GM12878 (cell line): ENCODE measurements around the gene KLHDC8A. TPM values are rescaled to one million over a fixed set of nuclear protein-coding genes. Genes with fewer than 3 reads are reported as not detected.

ENCODE experiments used
- ATF2 ChIP-seq: IDR thresholded peaks from 2 replicates; pipeline ENCODE4 v1.6.1; 2012; ENCODE audit warnings: low read length, inconsistent platforms
- CBFB ChIP-seq: IDR thresholded peaks from 2 replicates; pipeline ENCODE4 v1.6.1; 2016; ENCODE audit warnings: antibody characterized with exemption, low read depth
- CHD1 ChIP-seq: IDR thresholded peaks from 2 replicates; pipeline ENCODE4 v1.6.1; 2012; ENCODE audit warnings: low read depth, low read length, improper control_type of control experiment
- CREB1 ChIP-seq: IDR thresholded peaks from 2 replicates; pipeline ENCODE4 v1.6.1; 2012; ENCODE audit warnings: low read depth, mild to moderate bottlenecking, inconsistent platforms
- EZH2 ChIP-seq: IDR thresholded peaks from 2 replicates; pipeline ENCODE4 v1.6.1; 2012; ENCODE audit warnings: low read depth, mild to moderate bottlenecking, control low read depth, inconsistent platforms, low read length, borderline replicate concordance; ENCODE audit not compliant: control insufficient read depth
- FOXM1 ChIP-seq: IDR thresholded peaks from 2 replicates; pipeline ENCODE4 v1.6.1; 2012; ENCODE audit warnings: low read depth, mild to moderate bottlenecking, inconsistent platforms, low read length, moderate library complexity
- IKZF1 ChIP-seq: fragments of 450-650 bp; conservative IDR thresholded peaks from 2 replicates; pipeline ENCODE4 v1.6.1; 2017; ENCODE audit warnings: antibody characterized with exemption, mild to moderate bottlenecking
- JUNB ChIP-seq: IDR thresholded peaks from 2 replicates; pipeline ENCODE4 v1.6.1; 2016; ENCODE audit warnings: antibody characterized with exemption, mild to moderate bottlenecking
- JUND ChIP-seq: IDR thresholded peaks from 2 replicates; pipeline ENCODE4 v1.6.1; 2012; ENCODE audit warnings: low read depth, mild to moderate bottlenecking, low read length, improper control_type of control experiment, moderate library complexity
- MTA3 ChIP-seq: IDR thresholded peaks from 2 replicates; pipeline ENCODE4 v1.6.1; 2012; ENCODE audit warnings: low read length, inconsistent platforms, borderline replicate concordance
- NFIC ChIP-seq: IDR thresholded peaks from 2 replicates; pipeline ENCODE4 v1.6.1; 2012; ENCODE audit warnings: low read depth, mild to moderate bottlenecking, inconsistent platforms, low read length, moderate library complexity
- NFYA ChIP-seq: IDR thresholded peaks from 2 replicates; pipeline ENCODE4 v1.6.1; 2011; ENCODE audit warnings: low read depth, mild to moderate bottlenecking, low read length, improper control_type of control experiment, borderline replicate concordance
- NR2C1 ChIP-seq: fragments of 450-650 bp; IDR thresholded peaks from 2 replicates; pipeline ENCODE4 v1.6.1; 2017; ENCODE audit warnings: antibody characterized with exemption, mild to moderate bottlenecking, moderate library complexity
- PML ChIP-seq: IDR thresholded peaks from 2 replicates; pipeline ENCODE4 v1.6.1; 2012; ENCODE audit warnings: low read length, inconsistent platforms
- RFX5 ChIP-seq: IDR thresholded peaks from 2 replicates; pipeline ENCODE4 v1.6.1; 2011; ENCODE audit warnings: low read depth, low read length, improper control_type of control experiment
- SMC3 ChIP-seq: IDR thresholded peaks from 2 replicates; pipeline ENCODE4 v1.6.1; 2011; ENCODE audit warnings: low read length, improper control_type of control experiment, borderline replicate concordance
- SREBF2 ChIP-seq: IDR thresholded peaks from 2 replicates; pipeline ENCODE4 v1.6.1; 2012; ENCODE audit warnings: mild to moderate bottlenecking, low read length
- TAF1 ChIP-seq: IDR thresholded peaks from 2 replicates; pipeline ENCODE4 v1.6.1; 2011; ENCODE audit warnings: mild to moderate bottlenecking, low read depth, low read length, borderline replicate concordance
- ZBED1 ChIP-seq: IDR thresholded peaks from 2 replicates; pipeline ENCODE4 v1.6.1; 2016; ENCODE audit warnings: borderline replicate concordance
- ZBTB4 ChIP-seq: fragments of 450-650 bp; formaldehyde crosslinking; IDR thresholded peaks from 2 replicates; pipeline ENCODE4 v1.4.0; 2022; ENCODE audit warnings: mild to moderate bottlenecking, moderate library complexity
- polyA plus RNA-seq, 11 experiments: library from polyadenylated mRNA; depleted of rRNA in 4 of 11; unstranded in 6 of 11; stranded (reverse) in 5 of 11; fragments of >200 nt; fragmentation: Nextera tagmentation in 4 of 11; fragmentation: Illumina TruSeq in 1 of 11; extraction: Ambion mirVana in 4 of 11; extraction: Trizol in 1 of 11; gene quantifications; 1 replicate in 1 of 11; 2 replicates in 10 of 11; pipeline versions ENCODE4 v1.2.1 to v1.2.3, GENCODE V29; 2011 to 2016; ENCODE audit warnings: inconsistent platforms in 2 of 11, missing spikeins in 2 of 11, low read depth in 1 of 11
- total RNA-seq, 4 experiments: library from RNA; depleted of rRNA in 3 of 4; stranded (reverse); fragments of >200 nt in 3 of 4; fragmentation: Illumina TruSeq in 1 of 4; extraction: Trizol in 1 of 4; gene quantifications; 2 replicates each; pipeline versions ENCODE4 v1.2.1 to v1.2.3, GENCODE V29; 2013 to 2021
- TF ChIP-seq, protein P1 (sequence below): fragments of 450-650 bp; IDR thresholded peaks from 2 replicates; pipeline ENCODE4 v1.6.1; 2017; ENCODE audit warnings: antibody characterized with exemption, mild to moderate bottlenecking, moderate library complexity
- TF ChIP-seq, protein P2 (sequence below): fragments of 450-650 bp; IDR thresholded peaks from 2 replicates; pipeline ENCODE4 v1.6.1; 2016; ENCODE audit warnings: mild to moderate bottlenecking, moderate library complexity, borderline replicate concordance

KLHDC8A gene
- total and polyA plus RNA-seq, 10 of the 15 experiments (the other 5 are each of a cell fraction or from before 2014, with no cell fraction given), result not detected

DNA sequence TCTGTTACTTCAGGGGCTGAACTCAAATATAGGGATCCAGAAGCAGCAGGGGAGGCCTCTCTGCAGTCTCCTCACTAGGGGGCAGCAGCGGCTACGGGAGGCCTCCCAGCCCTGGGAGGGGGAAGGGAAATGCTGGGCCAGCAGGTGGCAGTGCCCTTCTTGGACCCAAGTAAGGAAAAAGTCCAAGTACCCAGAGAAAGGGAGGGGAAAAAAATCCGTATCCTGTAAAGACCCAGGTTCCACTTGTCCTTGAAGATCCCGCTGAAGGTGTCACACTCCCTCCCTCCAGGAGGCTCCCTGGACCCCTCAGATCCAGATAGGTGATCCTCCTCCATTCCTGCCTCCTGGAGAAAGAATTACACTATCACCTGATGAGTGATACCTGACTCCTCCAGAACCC is 21.0 kb downstream of the KLHDC8A start (continued):
- TF ChIP-seq, protein P1, sequence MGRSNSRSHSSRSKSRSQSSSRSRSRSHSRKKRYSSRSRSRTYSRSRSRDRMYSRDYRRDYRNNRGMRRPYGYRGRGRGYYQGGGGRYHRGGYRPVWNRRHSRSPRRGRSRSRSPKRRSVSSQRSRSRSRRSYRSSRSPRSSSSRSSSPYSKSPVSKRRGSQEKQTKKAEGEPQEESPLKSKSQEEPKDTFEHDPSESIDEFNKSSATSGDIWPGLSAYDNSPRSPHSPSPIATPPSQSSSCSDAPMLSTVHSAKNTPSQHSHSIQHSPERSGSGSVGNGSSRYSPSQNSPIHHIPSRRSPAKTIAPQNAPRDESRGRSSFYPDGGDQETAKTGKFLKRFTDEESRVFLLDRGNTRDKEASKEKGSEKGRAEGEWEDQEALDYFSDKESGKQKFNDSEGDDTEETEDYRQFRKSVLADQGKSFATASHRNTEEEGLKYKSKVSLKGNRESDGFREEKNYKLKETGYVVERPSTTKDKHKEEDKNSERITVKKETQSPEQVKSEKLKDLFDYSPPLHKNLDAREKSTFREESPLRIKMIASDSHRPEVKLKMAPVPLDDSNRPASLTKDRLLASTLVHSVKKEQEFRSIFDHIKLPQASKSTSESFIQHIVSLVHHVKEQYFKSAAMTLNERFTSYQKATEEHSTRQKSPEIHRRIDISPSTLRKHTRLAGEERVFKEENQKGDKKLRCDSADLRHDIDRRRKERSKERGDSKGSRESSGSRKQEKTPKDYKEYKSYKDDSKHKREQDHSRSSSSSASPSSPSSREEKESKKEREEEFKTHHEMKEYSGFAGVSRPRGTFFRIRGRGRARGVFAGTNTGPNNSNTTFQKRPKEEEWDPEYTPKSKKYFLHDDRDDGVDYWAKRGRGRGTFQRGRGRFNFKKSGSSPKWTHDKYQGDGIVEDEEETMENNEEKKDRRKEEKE, result no peak
- TF ChIP-seq ATF2, result no peak
- TF ChIP-seq NR2C1, result no peak
- TF ChIP-seq TAF1, result no peak
- TF ChIP-seq IKZF1, result 0 out of 2 replicates have a peak, but pooled peaks have one; percentile 44
- no peak for TF ChIP-seq JUND
- TF ChIP-seq JUNB, result no peak
- no peak for TF ChIP-seq FOXM1
- TF ChIP-seq CHD1, result no peak
- TF ChIP-seq RFX5, result no peak
- no peak for TF ChIP-seq PML
- no peak for TF ChIP-seq CREB1
- TF ChIP-seq, protein P2, sequence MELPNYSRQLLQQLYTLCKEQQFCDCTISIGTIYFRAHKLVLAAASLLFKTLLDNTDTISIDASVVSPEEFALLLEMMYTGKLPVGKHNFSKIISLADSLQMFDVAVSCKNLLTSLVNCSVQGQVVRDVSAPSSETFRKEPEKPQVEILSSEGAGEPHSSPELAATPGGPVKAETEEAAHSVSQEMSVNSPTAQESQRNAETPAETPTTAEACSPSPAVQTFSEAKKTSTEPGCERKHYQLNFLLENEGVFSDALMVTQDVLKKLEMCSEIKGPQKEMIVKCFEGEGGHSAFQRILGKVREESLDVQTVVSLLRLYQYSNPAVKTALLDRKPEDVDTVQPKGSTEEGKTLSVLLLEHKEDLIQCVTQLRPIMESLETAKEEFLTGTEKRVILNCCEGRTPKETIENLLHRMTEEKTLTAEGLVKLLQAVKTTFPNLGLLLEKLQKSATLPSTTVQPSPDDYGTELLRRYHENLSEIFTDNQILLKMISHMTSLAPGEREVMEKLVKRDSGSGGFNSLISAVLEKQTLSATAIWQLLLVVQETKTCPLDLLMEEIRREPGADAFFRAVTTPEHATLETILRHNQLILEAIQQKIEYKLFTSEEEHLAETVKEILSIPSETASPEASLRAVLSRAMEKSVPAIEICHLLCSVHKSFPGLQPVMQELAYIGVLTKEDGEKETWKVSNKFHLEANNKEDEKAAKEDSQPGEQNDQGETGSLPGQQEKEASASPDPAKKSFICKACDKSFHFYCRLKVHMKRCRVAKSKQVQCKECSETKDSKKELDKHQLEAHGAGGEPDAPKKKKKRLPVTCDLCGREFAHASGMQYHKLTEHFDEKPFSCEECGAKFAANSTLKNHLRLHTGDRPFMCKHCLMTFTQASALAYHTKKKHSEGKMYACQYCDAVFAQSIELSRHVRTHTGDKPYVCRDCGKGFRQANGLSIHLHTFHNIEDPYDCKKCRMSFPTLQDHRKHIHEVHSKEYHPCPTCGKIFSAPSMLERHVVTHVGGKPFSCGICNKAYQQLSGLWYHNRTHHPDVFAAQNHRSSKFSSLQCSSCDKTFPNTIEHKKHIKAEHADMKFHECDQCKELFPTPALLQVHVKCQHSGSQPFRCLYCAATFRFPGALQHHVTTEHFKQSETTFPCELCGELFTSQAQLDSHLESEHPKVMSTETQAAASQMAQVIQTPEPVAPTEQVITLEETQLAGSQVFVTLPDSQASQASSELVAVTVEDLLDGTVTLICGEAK, result no peak
- TF ChIP-seq NFYA, result no peak
- no peak for TF ChIP-seq ZBTB4 (CRISPR knock-in tag)
- no peak for TF ChIP-seq ZBED1
- no peak for TF ChIP-seq EZH2
- TF ChIP-seq SMC3, result peak; percentile 81
- TF ChIP-seq CBFB, result no peak
- no peak for TF ChIP-seq NFIC
- TF ChIP-seq SREBF2, result no peak
- TF ChIP-seq MTA3, result no peak
